Astrocyte (in vitro differentiated cells and primary cell): ENCODE measurements around the gene KCNQ1. TPM values are rescaled to one million over a fixed set of nuclear protein-coding genes. Genes with fewer than 3 reads are reported as not detected.

ENCODE experiments used
- DNase-seq: peaks from one replicate; pipeline ENCODE4 v3.0.0-alpha.2; 2010; ENCODE audit warnings: low read depth
- FAIRE-seq: peaks from 2 replicates; lab custom pipeline; 2011; peaks lifted over from hg19 to GRCh38; lab: Jason Lieb, UNC
- H2AFZ ChIP-seq: 2 replicates; pipeline ENCODE4 v1.6.0; 2012; ENCODE audit warnings: low read depth, low read length, inconsistent platforms
- H3K27ac ChIP-seq: 2 replicates; pipeline ENCODE4 v1.5.1; 2011; ENCODE audit warnings: low read depth, low read length, inconsistent platforms
- H3K27me3 ChIP-seq: 2 replicates; pipeline ENCODE4 v1.6.0; 2011; ENCODE audit warnings: low read length, inconsistent platforms; ENCODE audit not compliant: insufficient read depth
- H3K36me3 ChIP-seq: 2 replicates; pipeline ENCODE4 v1.5.1; 2011; ENCODE audit warnings: low read length, inconsistent platforms; ENCODE audit not compliant: insufficient read depth
- H3K4me1 ChIP-seq: 2 replicates; pipeline ENCODE4 v1.5.1; 2011; ENCODE audit warnings: low read length, inconsistent platforms; ENCODE audit not compliant: insufficient read depth
- H3K4me2 ChIP-seq: 2 replicates; pipeline ENCODE4 v1.6.0; 2012; ENCODE audit warnings: low read length, inconsistent platforms
- H3K4me3 ChIP-seq: 2 replicates; pipeline ENCODE4 v1.5.1; 2011; ENCODE audit warnings: low read depth, mild to moderate bottlenecking, low read length, inconsistent platforms; ENCODE audit not compliant: insufficient read depth
- H3K79me2 ChIP-seq: 2 replicates; pipeline ENCODE4 v1.6.0; 2012; ENCODE audit warnings: mild to moderate bottlenecking, low read length, inconsistent platforms; ENCODE audit not compliant: insufficient read depth
- H3K9ac ChIP-seq: 2 replicates; pipeline ENCODE4 v1.6.0; 2012; ENCODE audit warnings: mild to moderate bottlenecking, low read length, inconsistent platforms
- H3K9me3 ChIP-seq: 2 replicates; pipeline ENCODE4 v1.5.1; 2012; ENCODE audit warnings: low read depth, mild to moderate bottlenecking, low read length, inconsistent platforms; ENCODE audit not compliant: insufficient read depth
- H4K20me1 ChIP-seq: 2 replicates; pipeline ENCODE4 v1.6.0; 2012; ENCODE audit warnings: low read length, inconsistent platforms; ENCODE audit not compliant: insufficient read depth
- H3K27ac Mint-ChIP-seq: one replicate; pipeline ENCODE4 v1.8.0; 2021; ENCODE audit warnings: mild to moderate bottlenecking, mixed read lengths; ENCODE audit not compliant: unreplicated experiment
- H3K27me3 Mint-ChIP-seq: one replicate; pipeline ENCODE4 v1.8.0; 2021; ENCODE audit warnings: low read depth, mixed read lengths; ENCODE audit not compliant: unreplicated experiment
- H3K36me3 Mint-ChIP-seq: one replicate; pipeline ENCODE4 v1.8.0; 2021; ENCODE audit warnings: low read depth, mixed read lengths; ENCODE audit not compliant: unreplicated experiment
- H3K4me1 Mint-ChIP-seq: one replicate; pipeline ENCODE4 v1.8.0; 2021; ENCODE audit warnings: low read depth, mixed read lengths; ENCODE audit not compliant: unreplicated experiment
- H3K4me3 Mint-ChIP-seq: one replicate; pipeline ENCODE4 v1.8.0; 2021; ENCODE audit warnings: mild to moderate bottlenecking, moderate library complexity, mixed read lengths; ENCODE audit not compliant: unreplicated experiment
- H3K9me3 Mint-ChIP-seq: one replicate; pipeline ENCODE4 v1.8.0; 2021; ENCODE audit warnings: mild to moderate bottlenecking, mixed read lengths; ENCODE audit not compliant: unreplicated experiment
- EZH2 ChIP-seq: IDR thresholded peaks from 2 replicates; pipeline ENCODE4 v1.6.1; 2012; ENCODE audit warnings: mild to moderate bottlenecking, low read length, inconsistent platforms; ENCODE audit not compliant: insufficient read depth
- total RNA-seq: library from RNA; stranded (reverse); gene quantifications from 2 replicates; pipeline ENCODE4 v1.2.1, GENCODE V29; 2021
- TF ChIP-seq, protein P1 (sequence below): IDR thresholded peaks from 2 replicates; pipeline ENCODE4 v1.5.1; 2011; ENCODE audit warnings: low read depth, mild to moderate bottlenecking, inconsistent platforms, low read length, moderate library complexity; ENCODE audit not compliant: insufficient read depth

The KCNQ1 gene
- total RNA-seq, 1 donor from 2014 or later = not detected

DNA sequence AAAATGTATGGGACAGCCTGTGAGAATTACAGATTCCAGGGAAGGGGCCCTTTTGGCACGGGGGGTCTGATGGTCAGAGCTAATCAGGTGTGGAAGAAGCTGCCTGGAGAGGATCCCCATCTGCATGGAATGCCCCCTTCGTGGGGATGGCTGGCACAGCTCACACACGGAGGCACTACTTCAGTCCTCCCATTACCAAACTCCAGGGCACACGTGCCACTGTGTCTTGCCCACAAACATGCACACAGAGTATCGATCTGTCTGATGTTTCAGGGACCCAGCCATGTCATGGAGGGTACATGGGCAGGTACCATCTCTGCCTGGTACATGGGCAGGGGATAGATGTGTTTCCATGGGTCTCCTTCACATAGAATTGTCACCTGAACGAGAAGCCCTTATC, 240.2 kb downstream of the KCNQ1 start:
- Histone ChIP-seq H2AFZ (no peak overlapping the region), H3K4me1 (no peaks in the 10 kb centered on the region), H3K4me2 (no peak overlapping the region), H3K27me3 (no peaks in the 10 kb centered on the region), H4K20me1 (peaks cover 95% of the 10 kb centered on the region), H3K9me3 (no peaks in the 10 kb centered on the region), H3K4me3 (no peak overlapping the region), H3K9ac (no peak overlapping the region), H3K27ac (no peak overlapping the region), H3K79me2 (peaks cover 91% of the 10 kb centered on the region), H3K36me3 (no peaks in the 10 kb centered on the region)
- Mint-ChIP-seq H3K4me1 (peaks cover 10% of the 10 kb centered on the region), H3K9me3 (no peaks in the 10 kb centered on the region), H3K4me3 (no peak overlapping the region), H3K27ac (no peak overlapping the region), H3K36me3 (peaks cover 6% of the 10 kb centered on the region), H3K27me3 (peaks cover 5% of the 10 kb centered on the region)
- FAIRE-seq (no peak), DNase-seq (no peak)
- TF ChIP-seq EZH2 = no peak
- TF ChIP-seq, protein P1, sequence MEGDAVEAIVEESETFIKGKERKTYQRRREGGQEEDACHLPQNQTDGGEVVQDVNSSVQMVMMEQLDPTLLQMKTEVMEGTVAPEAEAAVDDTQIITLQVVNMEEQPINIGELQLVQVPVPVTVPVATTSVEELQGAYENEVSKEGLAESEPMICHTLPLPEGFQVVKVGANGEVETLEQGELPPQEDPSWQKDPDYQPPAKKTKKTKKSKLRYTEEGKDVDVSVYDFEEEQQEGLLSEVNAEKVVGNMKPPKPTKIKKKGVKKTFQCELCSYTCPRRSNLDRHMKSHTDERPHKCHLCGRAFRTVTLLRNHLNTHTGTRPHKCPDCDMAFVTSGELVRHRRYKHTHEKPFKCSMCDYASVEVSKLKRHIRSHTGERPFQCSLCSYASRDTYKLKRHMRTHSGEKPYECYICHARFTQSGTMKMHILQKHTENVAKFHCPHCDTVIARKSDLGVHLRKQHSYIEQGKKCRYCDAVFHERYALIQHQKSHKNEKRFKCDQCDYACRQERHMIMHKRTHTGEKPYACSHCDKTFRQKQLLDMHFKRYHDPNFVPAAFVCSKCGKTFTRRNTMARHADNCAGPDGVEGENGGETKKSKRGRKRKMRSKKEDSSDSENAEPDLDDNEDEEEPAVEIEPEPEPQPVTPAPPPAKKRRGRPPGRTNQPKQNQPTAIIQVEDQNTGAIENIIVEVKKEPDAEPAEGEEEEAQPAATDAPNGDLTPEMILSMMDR = no peak

DNA sequence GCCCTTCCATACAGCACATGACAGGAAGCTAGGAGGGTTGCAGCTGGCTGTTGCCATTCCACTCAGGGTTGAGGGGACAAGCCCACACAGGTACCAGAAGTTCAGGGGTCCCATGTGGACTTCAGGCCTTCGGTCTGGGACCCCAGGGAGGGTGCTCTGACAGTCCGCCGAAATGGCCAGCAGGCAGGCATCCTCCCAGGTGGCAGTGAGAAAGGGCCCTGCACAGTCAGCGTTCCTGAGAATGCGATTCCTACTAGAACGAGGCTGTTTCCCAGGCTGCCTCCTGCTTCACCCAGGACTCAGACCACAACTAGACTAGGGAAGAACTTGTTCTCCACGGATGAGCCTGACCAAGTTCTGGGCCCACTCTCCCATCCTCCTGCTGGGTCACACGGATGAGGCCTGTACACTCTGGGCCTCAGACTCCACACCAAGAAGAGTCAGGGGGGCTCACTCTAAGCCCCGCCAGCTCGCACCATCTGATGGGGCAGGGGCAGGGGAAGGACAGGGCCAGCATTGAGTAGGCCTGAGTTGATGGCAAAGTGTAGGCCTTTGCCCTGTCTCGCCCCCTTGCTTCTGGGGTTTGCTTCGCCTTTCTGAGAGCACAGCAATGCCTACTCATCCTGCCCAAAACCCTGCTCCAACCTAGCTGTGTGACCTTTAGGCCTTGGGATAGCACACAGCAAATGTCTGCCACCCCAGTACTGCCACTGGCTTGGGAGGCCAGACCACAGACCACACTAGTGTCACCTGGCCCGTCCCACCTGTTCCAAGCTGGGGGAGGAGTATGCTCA, 241.0 kb downstream of the KCNQ1 start:
- Mint-ChIP-seq H3K27me3 (peaks cover 5% of the 10 kb centered on the region), H3K36me3 (peaks cover 6% of the 10 kb centered on the region), H3K27ac (no peak overlapping the region), H3K4me3 (no peak overlapping the region), H3K9me3 (no peaks in the 10 kb centered on the region), H3K4me1 (peaks cover 12% of the 10 kb centered on the region)
- Histone ChIP-seq H3K4me3 (no peak overlapping the region), H3K27me3 (no peaks in the 10 kb centered on the region), H3K4me2 (no peak overlapping the region), H4K20me1 (peaks cover 100% of the 10 kb centered on the region), H3K36me3 (no peaks in the 10 kb centered on the region), H2AFZ (no peak overlapping the region), H3K9ac (no peak overlapping the region), H3K79me2 (peaks cover 95% of the 10 kb centered on the region), H3K4me1 (no peaks in the 10 kb centered on the region), H3K9me3 (no peaks in the 10 kb centered on the region), H3K27ac (no peak overlapping the region)
- no peak for FAIRE-seq
- DNase-seq = no peak
- TF ChIP-seq, protein P1 = no peak
- no peak for TF ChIP-seq EZH2
